ENCODE results near the gene WDR45B.
"Not testable (repeated sequence)": the region's sequence is repeated elsewhere in the genome, so short reads cannot be mapped to it uniquely, and the experiment has no call there.

The WDR45B gene

DNA sequence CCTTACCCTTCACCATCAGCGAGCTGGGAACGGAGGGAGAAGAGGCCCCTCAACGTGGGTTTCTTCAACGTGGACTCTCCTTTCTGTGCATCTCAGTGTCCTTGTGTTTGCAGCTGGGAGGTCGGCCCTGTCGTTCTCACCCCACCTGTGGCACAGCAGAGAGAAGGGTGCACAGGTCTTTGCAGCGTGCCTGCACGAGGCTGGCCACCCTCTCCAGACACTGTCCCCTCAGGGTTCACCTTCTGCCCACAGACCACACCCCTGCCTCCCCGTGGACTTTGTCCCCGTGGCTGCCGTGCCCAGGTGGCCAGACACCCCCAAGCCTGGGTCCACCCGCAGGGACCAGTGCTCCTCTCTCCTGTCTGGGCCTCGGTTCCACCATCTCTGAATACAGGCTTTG, 7.3 kb upstream of the WDR45B start:
- DNase-seq, result no peak

GRCh38 chr17:82655038-82655479, 6.8 kb upstream of the WDR45B start:
- DNase-seq, result no peak

DNA sequence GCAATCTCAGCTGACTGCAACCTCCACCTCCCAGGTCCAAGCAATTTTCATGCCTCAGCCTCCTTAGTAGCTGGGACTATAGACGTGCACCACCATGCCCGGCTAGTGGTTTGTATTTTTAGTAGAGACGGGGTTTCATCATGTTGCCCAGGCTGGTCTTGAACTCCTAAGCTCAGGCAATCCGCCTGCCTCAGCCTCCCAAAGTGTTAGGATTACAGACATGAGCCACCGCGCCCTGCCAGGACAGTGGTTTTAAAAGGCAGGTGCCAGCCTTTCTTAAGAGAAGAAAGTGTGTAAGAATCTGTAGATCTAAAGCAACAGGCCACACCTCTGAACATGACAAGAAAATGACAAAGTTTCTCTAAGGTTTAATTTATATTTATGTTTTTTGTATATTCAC, 6.4 kb upstream of the WDR45B start:
- DNase-seq, result not testable (repeated sequence)

DNA sequence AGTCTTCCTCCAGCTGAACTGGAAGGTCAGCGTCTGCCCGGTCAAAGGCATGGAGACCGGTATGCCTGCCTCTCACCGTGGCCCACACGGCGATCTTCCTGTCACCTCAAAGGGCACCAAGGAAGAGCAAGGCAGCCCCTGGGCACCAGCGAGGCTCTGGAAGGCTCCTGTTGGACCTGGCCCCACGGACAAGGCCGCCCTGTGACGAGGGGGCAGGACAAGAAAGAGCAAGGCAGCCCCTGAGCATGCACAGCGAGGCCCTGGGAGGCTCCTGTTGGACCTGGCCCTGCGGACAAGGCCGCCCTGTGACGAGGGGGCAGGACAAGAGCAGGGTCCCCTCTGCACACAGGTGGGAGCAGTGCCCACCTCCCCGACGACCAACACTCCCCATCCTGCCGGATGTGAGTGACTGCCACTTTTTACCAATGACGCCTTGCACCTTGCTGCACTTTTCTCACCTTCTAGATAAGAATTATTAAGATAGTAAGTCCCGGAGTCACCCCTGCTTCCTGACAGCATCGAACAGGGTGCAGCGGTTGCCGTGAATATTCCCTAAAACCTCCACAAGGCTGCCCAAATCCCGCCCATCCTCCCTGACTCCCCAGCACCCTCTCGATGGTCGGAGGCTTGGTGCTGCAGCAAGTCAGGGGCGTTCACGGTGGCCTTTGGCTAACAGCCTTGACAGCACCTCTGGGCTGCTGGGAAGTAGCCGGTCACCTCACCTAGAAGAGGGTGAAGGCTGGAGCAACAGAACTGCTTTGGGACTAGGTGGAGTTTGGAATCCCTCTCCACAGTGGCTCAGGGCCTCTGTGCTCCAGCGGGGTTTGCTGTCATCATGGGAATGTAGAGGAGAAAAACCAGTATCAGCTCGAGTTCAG, 5.6 kb upstream of the WDR45B start:
- no peak for DNase-seq

- DNase-seq, result no peak
Measured at GRCh38 chr17:82650723-82651122, 2.5 kb upstream of the WDR45B start.

GRCh38 chr17:82649501-82650261, 1.4 kb upstream of the WDR45B start:
- no peak for DNase-seq

- no peak for DNase-seq
Measured at GRCh38 chr17:82648742-82649331, 593 bp upstream of the WDR45B start.

DNA sequence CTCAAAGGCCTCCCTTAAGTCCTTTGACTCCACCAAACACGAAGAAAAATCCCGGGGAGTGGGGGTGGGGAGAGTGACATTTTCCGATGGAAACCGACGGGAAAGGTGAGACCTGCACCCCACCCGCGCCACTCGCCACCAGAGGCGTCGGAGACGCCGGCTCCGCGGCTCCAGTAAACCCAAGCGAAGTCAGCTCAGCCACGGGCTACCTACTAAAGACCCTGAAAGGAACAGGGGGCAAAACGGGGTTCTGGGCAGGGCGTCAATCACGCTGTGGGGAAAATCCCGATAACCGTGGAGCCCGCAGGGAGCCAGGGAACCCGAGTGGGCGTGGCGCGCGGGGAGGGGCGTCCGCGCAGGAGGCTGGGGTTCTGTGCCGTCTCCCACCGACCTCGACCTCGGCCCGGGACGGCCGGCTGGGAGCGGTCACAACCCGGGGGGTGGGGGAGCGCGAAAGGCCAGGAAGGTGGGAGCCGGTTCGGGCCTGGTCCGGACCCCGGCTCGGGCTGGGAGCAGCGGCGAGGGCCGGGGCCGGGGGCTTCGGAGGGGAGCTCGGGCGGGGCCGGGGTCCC, 565 bp downstream of the WDR45B start:
- DNase-seq, result peak; percentile 40

- DNase-seq, result no peak
Measured at GRCh38 chr17:82645516-82645915, 2.7 kb downstream of the WDR45B start.

- no peak for DNase-seq
Measured at GRCh38 chr17:82644148-82644547, 4.1 kb downstream of the WDR45B start.

DNA sequence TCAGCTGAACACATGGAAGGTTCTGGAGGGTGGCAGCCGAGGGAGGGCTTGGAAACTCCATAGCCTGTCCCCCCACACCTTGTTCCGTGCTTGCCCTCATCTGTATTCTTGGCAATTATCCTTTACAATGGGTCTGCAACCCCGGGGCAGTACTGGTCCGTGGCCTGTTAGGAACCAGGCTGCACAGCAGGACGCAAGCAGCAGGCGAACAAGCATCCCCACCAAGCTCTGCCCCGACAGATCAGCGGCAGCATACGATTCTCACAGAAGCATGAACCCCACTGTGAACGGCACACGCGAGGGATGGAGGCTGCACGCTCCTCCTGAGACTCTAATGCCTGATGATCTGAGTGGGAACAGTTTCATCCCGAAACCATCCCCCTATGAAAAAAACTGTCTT, 6.2 kb downstream of the WDR45B start:
- no peak for DNase-seq

DNA sequence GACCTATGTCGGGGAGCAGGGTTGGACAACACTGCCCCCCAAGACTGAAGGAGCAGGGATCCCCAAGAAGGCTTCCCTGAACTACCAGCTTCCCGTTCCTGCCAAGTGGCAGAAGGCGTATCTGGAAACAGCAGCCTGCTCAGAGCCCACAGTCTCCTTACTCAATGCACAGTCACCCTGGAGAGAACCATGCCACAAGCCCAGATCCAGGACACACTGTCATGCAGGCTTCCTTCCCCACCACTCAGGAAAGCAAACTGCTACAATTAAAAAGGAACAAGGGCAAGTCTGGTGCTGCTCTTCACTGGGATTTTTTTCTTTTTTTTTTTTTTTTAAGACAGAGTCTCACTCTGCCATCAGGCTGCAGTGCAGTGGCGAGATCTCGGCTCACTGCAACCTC, 8.2 kb downstream of the WDR45B start:
- no peak for DNase-seq

GRCh38 chr17:82639628-82640027, 8.6 kb downstream of the WDR45B start:
- no peak for DNase-seq

DNA sequence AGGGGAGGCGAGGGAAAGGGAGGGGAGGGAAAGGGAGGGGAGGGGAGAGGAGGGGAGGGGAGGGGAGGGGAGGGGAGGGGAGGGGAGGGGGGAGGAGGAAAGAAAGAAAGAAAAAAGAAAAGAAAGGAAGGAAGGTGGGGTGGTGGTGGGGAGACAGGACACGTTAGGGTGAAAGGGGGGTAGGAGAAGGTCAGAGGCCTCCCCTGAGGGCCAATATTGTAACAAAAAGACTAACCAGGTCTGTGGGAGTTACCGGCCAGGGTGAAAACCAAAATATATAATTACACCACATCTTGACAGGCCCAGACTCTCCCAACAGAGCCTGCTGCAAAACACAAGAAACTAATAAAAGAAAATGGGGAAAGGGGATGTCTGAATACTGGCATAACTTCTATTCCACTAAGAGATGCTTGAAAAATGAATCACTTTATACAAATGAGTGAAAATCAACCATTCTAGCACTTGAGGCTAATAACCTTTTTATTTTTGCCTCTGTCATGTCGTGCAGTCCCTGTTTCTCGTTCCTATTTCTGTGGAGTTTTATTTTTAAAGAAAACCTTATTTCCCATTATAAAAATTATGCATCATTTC, 10.0 kb downstream of the WDR45B start:
- no peak for DNase-seq

DNA sequence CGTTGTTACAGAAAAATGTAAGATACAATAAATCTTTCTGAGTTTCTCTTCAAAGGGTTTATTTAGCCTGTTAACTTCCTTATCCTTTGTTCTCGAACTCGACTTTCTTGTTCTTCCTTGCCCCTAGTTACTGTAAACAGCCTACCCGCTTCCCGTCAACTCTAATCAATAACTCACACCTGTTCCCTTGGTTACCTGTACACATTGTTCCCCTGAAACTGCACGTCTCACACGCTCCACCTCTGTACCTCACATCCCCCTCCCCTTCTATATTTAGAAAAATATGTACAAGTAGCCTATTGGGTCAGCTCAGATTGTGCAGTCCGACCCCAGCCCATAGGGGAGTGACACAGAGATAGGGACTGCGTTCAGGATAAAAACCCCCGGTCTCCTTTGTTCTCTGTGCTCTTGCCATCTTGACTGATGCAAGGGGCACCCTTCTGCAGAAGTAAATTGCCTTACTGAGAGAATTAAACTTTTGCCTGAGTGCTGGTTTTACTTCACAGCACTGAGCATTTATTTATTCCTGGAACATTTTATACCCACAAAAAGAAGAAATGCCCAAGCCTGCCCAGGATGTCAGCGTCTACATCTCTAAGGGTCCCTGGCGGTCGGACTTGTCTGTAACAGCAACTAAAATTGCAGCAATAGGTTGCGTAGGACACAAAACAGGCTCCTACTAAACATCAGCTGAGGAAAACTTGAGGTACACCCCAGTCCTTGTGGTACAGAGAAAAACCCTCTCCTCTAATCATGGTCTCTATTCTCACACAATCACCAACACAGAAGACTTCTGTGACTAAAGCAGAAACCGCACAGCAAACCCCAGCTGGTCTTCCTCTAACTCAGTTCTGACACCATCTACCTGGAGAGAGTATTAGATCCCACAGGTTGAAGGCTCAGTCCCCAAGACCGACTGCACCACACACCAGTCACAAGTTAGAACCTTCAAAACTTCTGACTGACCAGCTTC, 11.3 kb downstream of the WDR45B start:
- no peak for DNase-seq

DNA sequence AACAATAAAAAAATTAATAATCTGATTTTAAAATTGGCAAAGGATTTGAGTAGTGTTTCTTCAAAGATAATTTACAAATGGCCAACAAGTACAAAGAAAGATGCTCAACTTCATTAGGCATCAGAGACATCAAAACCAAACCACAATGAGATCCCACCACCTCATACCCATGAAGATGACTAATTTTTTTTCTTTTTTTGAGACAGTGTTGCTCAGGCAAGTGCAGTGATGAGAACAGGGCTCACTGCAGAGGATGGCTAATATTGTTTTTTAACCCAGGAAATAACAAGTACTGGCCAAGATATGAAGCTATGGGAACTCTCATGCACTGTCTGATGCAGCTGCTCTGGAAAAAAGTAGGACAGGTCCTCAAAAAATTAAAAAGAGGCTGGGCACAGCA, 14.9 kb downstream of the WDR45B start:
- DNase-seq, result no peak

DNA sequence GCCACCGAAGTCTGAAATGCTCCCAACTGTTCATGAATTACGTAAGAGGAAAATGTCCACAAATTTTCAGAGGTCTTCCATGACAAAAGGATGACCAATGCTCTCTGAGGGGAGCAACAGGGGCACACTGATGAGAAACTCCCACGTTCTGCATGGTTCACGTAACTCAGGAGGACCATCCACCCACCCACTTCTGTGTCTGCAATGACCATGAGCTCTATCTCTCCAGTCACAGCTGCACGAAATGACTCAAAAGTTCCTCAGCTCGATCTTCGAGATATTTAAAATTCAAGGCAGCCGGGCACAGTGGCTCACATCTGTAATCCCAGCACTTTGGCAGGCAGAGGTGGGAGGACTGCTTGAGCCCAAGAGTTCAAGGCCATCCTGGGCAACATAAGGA, 15.8 kb downstream of the WDR45B start:
- DNase-seq, result no peak

DNA sequence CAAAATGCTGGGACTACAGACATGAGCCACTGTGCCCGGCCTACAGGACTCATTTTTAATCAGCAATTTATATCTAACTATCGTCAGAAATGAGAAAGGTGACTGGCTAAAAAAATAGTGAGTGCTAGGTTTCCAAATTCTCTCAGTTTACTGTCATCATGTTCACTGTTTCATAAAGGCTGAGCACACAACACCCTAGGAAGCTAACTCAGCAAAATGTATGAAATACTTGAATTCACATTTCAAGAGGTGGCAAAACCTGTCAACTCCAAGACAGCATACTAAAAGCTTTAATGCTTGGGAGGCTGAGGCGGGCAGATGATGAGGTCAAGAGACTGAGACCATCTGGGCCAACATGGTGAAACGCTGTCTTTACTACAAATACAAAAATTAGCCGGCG, 16.7 kb downstream of the WDR45B start:
- DNase-seq, result no peak

DNA sequence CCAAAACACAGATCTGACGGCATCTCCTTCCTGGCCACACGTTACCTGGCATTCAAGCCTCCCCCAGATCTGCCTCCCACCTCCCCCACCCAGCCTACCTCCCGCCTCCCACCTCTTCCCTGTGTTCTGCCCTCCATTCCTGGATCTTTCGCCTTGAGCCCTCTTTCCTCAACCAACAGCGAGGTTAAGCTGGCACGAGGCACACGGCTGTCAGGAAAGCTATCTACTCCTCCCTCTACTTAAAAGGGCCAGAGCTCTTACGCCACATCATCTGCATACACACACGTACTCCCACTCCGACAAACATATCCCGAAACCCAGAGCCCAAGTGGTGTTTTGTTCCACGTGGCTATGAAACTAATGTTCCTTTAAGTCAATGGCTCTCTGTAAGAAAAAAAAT, 18.0 kb downstream of the WDR45B start:
- DNase-seq, result no peak

DNA sequence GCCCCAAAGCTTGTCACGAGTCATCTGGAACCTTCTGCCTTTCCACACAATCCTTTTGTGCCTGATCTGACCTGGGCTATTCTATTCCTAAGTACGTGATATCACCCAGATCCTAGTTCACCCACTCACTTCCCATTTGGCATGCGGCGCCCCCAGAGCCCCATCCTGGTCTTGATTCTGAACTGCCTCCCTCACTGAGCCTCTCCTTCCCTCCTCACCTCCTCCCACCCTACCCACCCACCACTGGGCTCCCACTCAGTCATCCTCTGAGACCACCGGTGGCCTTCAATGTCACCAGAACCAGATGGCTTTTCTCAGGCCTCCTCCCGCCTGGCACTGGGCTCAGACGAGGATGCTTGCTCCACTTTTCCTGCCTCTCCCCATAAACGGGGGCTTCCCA, 18.5 kb downstream of the WDR45B start:
- DNase-seq, result no peak

DNA sequence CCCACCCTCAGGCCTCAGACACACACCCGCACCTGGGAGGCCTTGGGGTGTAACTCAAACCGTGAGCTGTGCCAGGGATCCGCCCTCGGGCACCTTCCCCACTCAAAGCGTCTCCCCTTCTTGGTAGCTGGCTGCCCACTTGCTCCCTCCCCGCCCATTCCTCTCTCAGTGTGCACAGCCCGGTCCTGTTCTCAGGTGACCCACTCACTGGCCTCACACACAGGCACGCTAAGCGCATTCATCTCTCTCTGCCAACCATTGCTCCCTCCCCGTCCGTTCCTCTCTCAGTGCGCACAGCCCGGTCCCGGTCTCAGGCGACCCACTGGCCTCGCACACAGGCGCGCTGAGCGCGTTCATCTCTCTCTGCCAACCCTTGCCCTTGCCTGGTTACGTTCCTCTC, 20.8 kb downstream of the WDR45B start:
- DNase-seq, result no peak

- no peak for DNase-seq
Measured at GRCh38 chr17:82623707-82624106, 24.5 kb downstream of the WDR45B start.

All from stimulated activated naive CD4-positive, alpha-beta T cell treated with Interleukin-2 at 50 U/mL for 16 hours (primary cell).